Transverse colon (tissue), 4 donors: ENCODE measurements around the gene PTPRD. TPM values are rescaled to one million over a fixed set of nuclear protein-coding genes. Genes with fewer than 3 reads are reported as not detected.

Experiments
- DNase-seq: peaks from one replicate; pipeline ENCODE4 v3.0.0-alpha.2; 2019
- H3K27ac ChIP-seq, 4 donors: fragments of 200-600 bp; sonication (generic); 2 replicates each; pipeline ENCODE4 v1.5.1; 2016 to 2018; ENCODE audit warnings: inconsistent platforms in 4 of 4
- H3K27me3 ChIP-seq: fragments of 200-600 bp; sonication (generic); 2 replicates; pipeline ENCODE4 v1.5.1; 2017; ENCODE audit warnings: inconsistent platforms
- H3K36me3 ChIP-seq, 4 donors: fragments of 200-600 bp; sonication (generic); 2 replicates each; pipeline ENCODE4 v1.5.1; 2017 to 2019; ENCODE audit warnings: inconsistent platforms in 4 of 4
- H3K4me1 ChIP-seq, 4 donors: fragments of 200-600 bp; sonication (generic); 2 replicates each; pipeline ENCODE4 v1.5.1; 2017 to 2020; ENCODE audit warnings: inconsistent platforms in 4 of 4
- H3K4me3 ChIP-seq, 4 donors: fragments of 200-600 bp; sonication (generic); 1 replicate in 1 of 4; 2 replicates in 3 of 4; pipeline versions ENCODE4 v1.5.1 to v1.6.1; 2017 to 2019; ENCODE audit warnings: inconsistent platforms in 4 of 4
- H3K9me3 ChIP-seq, 2 donors: fragments of 200-600 bp; sonication (generic); 2 replicates each; pipeline ENCODE4 v1.5.1; 2017 to 2019; ENCODE audit warnings: inconsistent platforms in 2 of 2
- EP300 ChIP-seq: sonication (generic); formaldehyde crosslinking; IDR thresholded peaks from one replicate; pipeline ENCODE4 v1.6.1; 2017; ENCODE audit warnings: antibody characterized with exemption, low read depth
- POLR2A ChIP-seq: fragments of 450-650 bp; IDR thresholded peaks from one replicate; pipeline ENCODE4 v1.6.1; 2016; ENCODE audit warnings: antibody characterized with exemption, mild to moderate bottlenecking, moderate library complexity
- POLR2AphosphoS5 ChIP-seq, 3 donors: sonication (generic); formaldehyde crosslinking; IDR thresholded peaks; one replicate each; pipeline ENCODE4 v1.6.1; 2016; ENCODE audit warnings: antibody characterized with exemption in 3 of 3
- WGBS, 2 donors: methylation state at CpG; one replicate each; pipeline ENCODE4 v1.1.5; 2018; ENCODE audit warnings: low coverage in 1 of 2; 5-methylcytosine and 5-hydroxymethylcytosine counted together
- in situ Hi-C, 4 donors: fragments of 200-750 bp; cut with MboI; loops; one replicate each; pipeline versions ENCODE4 v1.15.0 to v1.15.1; 2017; ENCODE audit warnings: low sequenced_read_pairs in 3 of 4, low pct_ligation_motif_present in 1 of 4, low pct_unique_long_range_greater_than_20kb in 1 of 4
- intact Hi-C: fragments of 100-400 bp; cut with DNase I; formaldehyde crosslinking; loops from one replicate; pipeline ENCODE4 v1.15.1; 2023; ENCODE audit warnings: low total_unique reads
- total RNA-seq, 4 donors: library from RNA; depleted of rRNA; stranded (reverse); fragments of >200 nt; gene quantifications; one replicate each; pipeline ENCODE4 v1.1.0, GENCODE V29; 2016
- TF ChIP-seq, protein P1 (sequence below), 5 experiments: fragments of 200-600 bp in 3 of 5; fragments of 450-650 bp in 2 of 5; sonication (generic) in 3 of 5; IDR thresholded peaks; 1 replicate in 2 of 5; 2 replicates in 3 of 5; pipeline ENCODE4 v1.5.1; 2016 to 2017; ENCODE audit warnings: antibody characterized with exemption in 5 of 5, inconsistent platforms in 3 of 5, mild to moderate bottlenecking in 2 of 5, moderate library complexity in 1 of 5

Gene PTPRD
- total RNA-seq, 4 donors from 2014 or later: 43.0 to 115 (median 79.1) TPM

DNA sequence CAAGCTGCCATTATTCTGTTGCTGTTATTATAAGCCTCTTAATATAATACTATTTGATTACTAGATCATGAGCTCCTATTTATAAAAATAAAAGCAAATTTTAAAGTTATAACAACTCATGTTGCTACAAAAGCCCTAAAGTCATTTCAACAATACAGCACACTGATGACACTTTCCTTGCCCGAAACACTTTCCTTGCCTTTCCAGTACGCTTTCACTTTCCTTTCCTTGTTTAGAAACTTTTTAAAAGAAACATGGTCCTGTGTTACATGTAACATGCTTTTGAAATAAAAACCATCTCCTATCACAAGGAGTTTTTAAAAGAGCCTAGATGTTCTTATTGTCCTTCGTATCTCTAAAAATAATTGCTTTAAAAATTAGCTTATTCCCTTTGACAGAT is 688.4 kb downstream of the PTPRD start:
- Histone ChIP-seq H3K27ac (no peak overlapping the region), H3K4me3 (peak overlapping the region in 1 of 4 donors; percentile 16), H3K9me3 (no peaks in the 10 kb centered on the region), H3K36me3 (no peaks in the 10 kb centered on the region), H3K27me3 (no peaks in the 10 kb centered on the region), H3K4me1 (no peaks in the 10 kb centered on the region)
- WGBS, 2 donors: 40 to 51% methylated on average over 3 of the region's 3 CpGs
- intact Hi-C loops (no loop called here), in situ Hi-C loops (loop anchor here in 1 of 4 donors (25.0 kb wide), 1 partner anchor 88 kb away; no protein-coding TSS in a partner anchor)
- no peak for DNase-seq
- no peak for TF ChIP-seq POLR2A
- TF ChIP-seq POLR2AphosphoS5 (IDR thresholded peaks at IDR 0.05): no peak
- no peak for TF ChIP-seq EP300
- TF ChIP-seq, protein P1, sequence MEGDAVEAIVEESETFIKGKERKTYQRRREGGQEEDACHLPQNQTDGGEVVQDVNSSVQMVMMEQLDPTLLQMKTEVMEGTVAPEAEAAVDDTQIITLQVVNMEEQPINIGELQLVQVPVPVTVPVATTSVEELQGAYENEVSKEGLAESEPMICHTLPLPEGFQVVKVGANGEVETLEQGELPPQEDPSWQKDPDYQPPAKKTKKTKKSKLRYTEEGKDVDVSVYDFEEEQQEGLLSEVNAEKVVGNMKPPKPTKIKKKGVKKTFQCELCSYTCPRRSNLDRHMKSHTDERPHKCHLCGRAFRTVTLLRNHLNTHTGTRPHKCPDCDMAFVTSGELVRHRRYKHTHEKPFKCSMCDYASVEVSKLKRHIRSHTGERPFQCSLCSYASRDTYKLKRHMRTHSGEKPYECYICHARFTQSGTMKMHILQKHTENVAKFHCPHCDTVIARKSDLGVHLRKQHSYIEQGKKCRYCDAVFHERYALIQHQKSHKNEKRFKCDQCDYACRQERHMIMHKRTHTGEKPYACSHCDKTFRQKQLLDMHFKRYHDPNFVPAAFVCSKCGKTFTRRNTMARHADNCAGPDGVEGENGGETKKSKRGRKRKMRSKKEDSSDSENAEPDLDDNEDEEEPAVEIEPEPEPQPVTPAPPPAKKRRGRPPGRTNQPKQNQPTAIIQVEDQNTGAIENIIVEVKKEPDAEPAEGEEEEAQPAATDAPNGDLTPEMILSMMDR (IDR thresholded peaks at IDR 0.05): no peak

DNA sequence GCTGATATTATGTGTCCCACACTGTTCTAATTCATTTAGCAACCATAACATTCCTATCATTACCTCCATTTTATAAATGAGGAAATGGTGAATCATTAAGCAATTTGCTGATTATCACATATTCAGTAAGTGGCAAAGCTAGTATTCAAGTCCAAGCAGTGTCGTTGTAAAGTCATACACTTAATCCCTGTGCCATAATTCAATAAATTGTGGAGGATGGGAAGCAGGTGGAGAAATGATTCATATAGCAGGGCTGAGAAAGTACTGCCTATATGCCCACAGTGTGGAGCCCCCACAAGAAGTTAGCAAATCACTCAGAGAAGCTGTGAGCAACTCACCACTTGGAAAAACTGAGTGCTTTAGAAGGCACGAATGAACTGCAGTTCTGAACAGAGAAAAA is 691.0 kb downstream of the PTPRD start:
- 36 to 63% methylated on average over 2 of the region's 2 CpGs for WGBS, 2 donors
- H3K27me3 ChIP-seq: no peaks in the 10 kb centered on the region
- no peaks in the 10 kb centered on the region for H3K4me1 ChIP-seq
- no peak overlapping the region for H3K4me3 ChIP-seq
- H3K27ac ChIP-seq: no peak overlapping the region
- DNase-seq: no peak
- in situ Hi-C loops (loop anchor here in 1 of 4 donors (25.0 kb wide), 1 partner anchor 90 kb away; no protein-coding TSS in a partner anchor), intact Hi-C loops (no loop called here)
- no peaks in the 10 kb centered on the region for H3K36me3 ChIP-seq
- H3K9me3 ChIP-seq: no peaks in the 10 kb centered on the region
- TF ChIP-seq POLR2AphosphoS5 (IDR thresholded peaks at IDR 0.05) (no peak), EP300 (no peak), POLR2A (no peak)
- TF ChIP-seq, protein P1 (IDR thresholded peaks at IDR 0.05): no peak

DNA sequence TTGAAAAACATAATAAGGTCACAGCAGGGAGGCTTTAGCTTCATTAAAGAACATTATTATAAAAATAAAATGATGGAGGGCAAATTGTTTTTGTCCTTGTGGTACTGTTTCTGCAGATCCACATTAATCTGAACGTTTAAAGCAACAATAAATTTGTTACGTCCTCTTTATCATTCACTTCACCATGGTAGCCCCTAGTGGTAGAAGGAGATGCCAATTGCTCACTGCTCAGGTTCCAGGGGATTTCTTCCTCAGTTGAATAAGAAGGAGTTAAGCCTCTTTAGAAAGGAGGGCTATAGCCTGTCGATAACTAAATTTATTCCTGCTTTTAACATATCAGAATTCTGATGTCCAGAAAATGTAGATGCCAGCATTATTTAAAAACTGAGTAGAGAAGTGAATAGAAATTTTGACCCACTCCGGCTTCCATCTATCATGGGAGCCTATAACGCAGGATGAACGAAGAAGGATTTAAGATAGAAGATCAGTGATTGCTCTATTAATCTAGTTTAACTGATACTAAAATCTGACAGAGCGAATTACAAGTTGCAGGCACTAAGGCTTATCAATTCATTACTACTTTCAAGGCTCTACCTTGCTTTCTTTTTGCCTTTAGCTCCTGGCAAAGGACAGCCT is 692.3 kb downstream of the PTPRD start:
- no peak for DNase-seq
- Histone ChIP-seq H3K9me3 (no peaks in the 10 kb centered on the region), H3K27me3 (no peaks in the 10 kb centered on the region), H3K4me1 (no peaks in the 10 kb centered on the region), H3K4me3 (no peak overlapping the region), H3K27ac (no peak overlapping the region), H3K36me3 (no peaks in the 10 kb centered on the region)
- in situ Hi-C loops (loop anchor here in 1 of 4 donors (25.0 kb wide), 1 partner anchor 92 kb away; no protein-coding TSS in a partner anchor), intact Hi-C loops (no loop called here)
- 69 to 70% methylated on average over 7 of the region's 7 CpGs for WGBS, 2 donors
- TF ChIP-seq POLR2AphosphoS5 (IDR thresholded peaks at IDR 0.05): no peak
- TF ChIP-seq, protein P1 (IDR thresholded peaks at IDR 0.05): no peak
- TF ChIP-seq EP300: no peak
- no peak for TF ChIP-seq POLR2A

DNA sequence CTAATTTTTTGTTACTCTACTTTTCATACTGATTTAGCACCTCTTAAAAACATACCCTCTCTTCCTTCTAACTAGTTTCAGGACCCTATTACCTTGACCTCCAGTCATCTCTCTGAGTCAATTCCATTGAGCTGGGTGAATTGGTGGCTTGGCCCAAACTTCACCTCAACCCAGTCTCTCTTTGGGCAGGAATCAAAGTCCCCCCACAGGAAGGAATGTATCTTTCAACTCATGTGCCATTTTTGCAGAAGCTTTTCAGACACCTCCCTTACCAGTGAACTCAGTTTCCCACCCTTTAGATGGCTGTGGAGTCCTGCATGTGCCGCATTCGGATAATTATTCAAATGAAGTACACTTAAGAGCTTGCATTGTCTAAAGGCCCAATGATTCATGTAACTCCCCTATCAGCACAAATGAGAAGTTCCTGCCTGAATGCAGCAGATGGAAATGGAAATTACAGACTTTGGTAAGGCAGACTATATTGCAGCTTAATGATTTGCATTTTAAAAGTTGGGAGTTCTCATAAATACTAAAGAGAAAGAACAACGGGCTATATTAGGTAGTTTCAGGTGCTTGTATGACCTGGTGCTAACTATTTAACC is 693.5 kb downstream of the PTPRD start:
- no peaks in the 10 kb centered on the region for H3K27me3 ChIP-seq
- TF ChIP-seq POLR2A: no peak
- TF ChIP-seq POLR2AphosphoS5 (IDR thresholded peaks at IDR 0.05): no peak
- TF ChIP-seq EP300: no peak
- TF ChIP-seq, protein P1 (IDR thresholded peaks at IDR 0.05): no peak
- no peak for DNase-seq
- peaks cover 0 to 4% of the 10 kb centered on the region in 2 donors for H3K9me3 ChIP-seq
- in situ Hi-C loops: loop anchor here in 1 of 4 donors (25.0 kb wide), 1 partner anchor 93 kb away; no protein-coding TSS in a partner anchor
- WGBS, 2 donors: 50 to 72% methylated on average over 1 to 3 of the region's 3 CpGs
- H3K36me3 ChIP-seq: no peaks in the 10 kb centered on the region
- no peaks in the 10 kb centered on the region for H3K4me1 ChIP-seq
- H3K4me3 ChIP-seq: no peak overlapping the region
- no peak overlapping the region for H3K27ac ChIP-seq
- intact Hi-C loops: no loop called here
